Stimulated activated naive CD8-positive, alpha-beta T cell treated with anti-CD3 and anti-CD28 coated beads, Interleukin-15, Interleukin-2, amounts not matched to agents 100 ng/mL and 50 ng/mL, for 24 hours (primary cell): ENCODE data around the gene PALS2.

Experiments
- H3K27ac Mint-ChIP-seq: one replicate; pipeline ENCODE4 v1.8.0; 2021; ENCODE audit warnings: mild to moderate bottlenecking, mixed read lengths
- H3K27me3 Mint-ChIP-seq: one replicate; pipeline ENCODE4 v1.8.0; 2021; ENCODE audit warnings: mixed read lengths
- H3K36me3 Mint-ChIP-seq: one replicate; pipeline ENCODE4 v1.8.0; 2021; ENCODE audit warnings: low read depth, mixed read lengths
- H3K4me1 Mint-ChIP-seq: one replicate; pipeline ENCODE4 v1.8.0; 2021; ENCODE audit warnings: low read depth, mixed read lengths
- H3K4me3 Mint-ChIP-seq: one replicate; pipeline ENCODE4 v1.8.0; 2021; ENCODE audit warnings: mild to moderate bottlenecking, mixed read lengths
- H3K9me3 Mint-ChIP-seq: one replicate; pipeline ENCODE4 v1.8.0; 2021; ENCODE audit warnings: mixed read lengths

Gene PALS2

DNA sequence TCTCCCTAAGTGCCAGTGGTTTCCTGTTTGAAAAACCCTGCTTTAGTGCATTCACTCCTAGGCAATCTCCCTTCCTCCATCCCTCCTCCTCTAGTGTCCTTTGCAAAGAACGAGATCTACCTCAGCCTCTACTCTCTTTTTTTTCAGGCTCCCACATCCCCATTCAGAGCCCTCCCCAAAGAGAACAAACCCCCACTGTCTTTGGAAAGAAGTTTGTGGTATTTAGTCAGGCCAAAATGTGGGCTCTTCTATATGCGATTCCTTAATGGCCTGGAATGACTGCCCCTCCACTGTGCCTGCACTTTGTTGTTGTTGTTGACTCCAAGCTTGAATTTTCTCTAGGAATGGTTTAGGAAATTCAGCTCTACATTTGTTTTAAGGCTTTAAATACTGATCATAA lies 36.3 kb downstream of the PALS2 start:
- Mint-ChIP-seq H3K27ac (no peak overlapping the region), H3K36me3 (peaks cover 11% of the 10 kb centered on the region), H3K4me1 (peaks cover 31% of the 10 kb centered on the region), H3K9me3 (peaks cover 9% of the 10 kb centered on the region), H3K27me3 (no peaks in the 10 kb centered on the region), H3K4me3 (no peak overlapping the region)

DNA sequence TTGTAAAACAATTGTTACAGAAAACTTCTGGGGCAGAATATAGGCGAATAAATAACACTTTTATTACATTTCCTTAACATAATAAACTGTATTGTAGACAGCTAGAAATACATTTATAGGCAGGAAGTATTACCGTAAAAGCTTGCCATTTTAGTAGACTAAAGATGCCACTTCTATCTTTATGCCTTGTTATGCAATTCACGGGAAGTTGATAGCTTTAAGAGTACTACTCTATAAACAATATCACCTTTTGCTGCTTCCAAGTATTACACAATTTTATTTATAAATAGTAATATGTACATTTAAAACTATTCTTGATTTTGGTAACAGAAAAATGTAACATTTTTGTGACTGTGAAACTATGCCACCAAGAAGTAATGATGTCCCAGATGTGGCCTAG lies 37.9 kb downstream of the PALS2 start:
- Mint-ChIP-seq H3K9me3 (peaks cover 21% of the 10 kb centered on the region), H3K36me3 (peaks cover 21% of the 10 kb centered on the region), H3K27me3 (no peaks in the 10 kb centered on the region), H3K4me3 (no peak overlapping the region), H3K27ac (no peak overlapping the region), H3K4me1 (peaks cover 31% of the 10 kb centered on the region)

DNA sequence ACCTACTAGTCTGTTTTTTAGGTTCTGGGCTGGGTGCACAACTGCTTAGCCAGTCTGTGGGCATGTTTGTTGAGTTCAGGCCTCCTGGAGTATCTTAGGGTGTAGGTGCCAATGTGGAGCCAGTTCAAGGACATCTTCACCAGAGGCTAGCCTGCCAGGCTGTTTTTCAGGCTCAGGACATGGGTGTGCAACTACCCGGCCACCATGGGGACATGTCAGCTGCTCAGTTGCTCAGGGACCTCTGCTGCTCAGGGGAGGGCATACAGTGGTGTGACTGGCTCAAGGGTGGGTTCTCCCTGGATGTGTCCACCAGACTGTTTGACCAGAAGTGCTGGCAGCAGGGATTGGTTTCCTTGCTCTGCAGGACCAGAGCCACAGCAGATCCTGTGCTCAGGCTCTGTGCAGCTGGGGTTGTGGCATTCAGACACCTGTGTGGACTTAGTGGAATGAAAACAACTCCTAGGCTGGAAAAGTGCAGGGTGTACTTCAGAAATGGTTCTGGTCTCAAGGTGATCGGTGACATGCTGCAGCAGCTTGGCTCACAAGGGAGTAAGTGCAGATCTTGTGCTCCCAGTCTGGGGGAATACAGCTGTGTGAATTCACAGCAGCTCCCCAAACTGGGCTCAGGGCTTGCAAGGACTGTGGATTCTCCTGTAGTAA lies 44.8 kb downstream of the PALS2 start:
- peaks cover 38% of the 10 kb centered on the region for H3K36me3 Mint-ChIP-seq
- H3K27me3 Mint-ChIP-seq: no peaks in the 10 kb centered on the region
- H3K9me3 Mint-ChIP-seq: peaks cover 36% of the 10 kb centered on the region
- no peak overlapping the region for H3K27ac Mint-ChIP-seq
- H3K4me1 Mint-ChIP-seq: peaks cover 24% of the 10 kb centered on the region
- no peak overlapping the region for H3K4me3 Mint-ChIP-seq

- H3K4me1 Mint-ChIP-seq: peaks cover 31% of the 10 kb centered on the region
- no peaks in the 10 kb centered on the region for H3K27me3 Mint-ChIP-seq
- no peak overlapping the region for H3K4me3 Mint-ChIP-seq
- no peak overlapping the region for H3K27ac Mint-ChIP-seq
- H3K9me3 Mint-ChIP-seq: peaks cover 25% of the 10 kb centered on the region
- H3K36me3 Mint-ChIP-seq: peaks cover 39% of the 10 kb centered on the region
Measured at GRCh38 chr7:24619978-24620377, 46.7 kb downstream of the PALS2 start.

- no peak overlapping the region for H3K4me3 Mint-ChIP-seq
- H3K9me3 Mint-ChIP-seq: peaks cover 21% of the 10 kb centered on the region
- peaks cover 44% of the 10 kb centered on the region for H3K36me3 Mint-ChIP-seq
- H3K4me1 Mint-ChIP-seq: peaks cover 31% of the 10 kb centered on the region
- H3K27ac Mint-ChIP-seq: no peak overlapping the region
- no peaks in the 10 kb centered on the region for H3K27me3 Mint-ChIP-seq
Measured at GRCh38 chr7:24622646-24623182, 49.5 kb downstream of the PALS2 start.
